Thyroid gland (tissue), 4 donors: ENCODE data around the gene SHISAL1. TPM values are rescaled to one million over a fixed set of nuclear protein-coding genes. Genes with fewer than 3 reads are reported as not detected.

Experiments used
- DNase-seq, 2 donors: peaks; one replicate each; pipeline ENCODE4 v3.0.0-alpha.2; 2019
- H3K27ac ChIP-seq, 3 donors: fragments of 200-600 bp; sonication (generic); 1 replicate in 2 of 3; 2 replicates in 1 of 3; pipeline ENCODE4 v1.5.1; 2016 to 2019; ENCODE audit warnings: mild to moderate bottlenecking in 1 of 3, moderate library complexity in 1 of 3
- H3K27me3 ChIP-seq: fragments of 200-600 bp; sonication (generic); one replicate; pipeline ENCODE4 v1.5.1; 2019
- H3K36me3 ChIP-seq, 2 donors: fragments of 200-600 bp; sonication (generic); one replicate each; pipeline ENCODE4 v1.5.1; 2016 to 2019
- H3K4me1 ChIP-seq, 2 donors: fragments of 200-600 bp; sonication (generic); one replicate each; pipeline ENCODE4 v1.5.1; 2017 to 2019
- H3K4me3 ChIP-seq, 3 donors: fragments of 200-600 bp; sonication (generic); replicated peaks in 1 of 3; 1 replicate in 2 of 3; 2 replicates in 1 of 3; pipeline ENCODE4 v1.5.1; 2016; ENCODE audit warnings: mild to moderate bottlenecking in 1 of 3
- H3K9me3 ChIP-seq: fragments of 200-600 bp; sonication (generic); one replicate; pipeline ENCODE4 v1.5.1; 2017
- POLR2A ChIP-seq, 2 donors: fragments of 450-650 bp; IDR thresholded peaks; one replicate each; pipeline ENCODE4 v1.6.1; 2017; ENCODE audit warnings: antibody characterized with exemption in 2 of 2, mild to moderate bottlenecking in 2 of 2, moderate library complexity in 1 of 2
- WGBS, 2 donors: methylation state at CpG; one replicate each; pipeline ENCODE4 v1.1.5; 2017; 5-methylcytosine and 5-hydroxymethylcytosine counted together
- intact Hi-C: fragments of 100-400 bp; cut with DNase I; formaldehyde crosslinking; loops from one replicate; pipeline ENCODE4 v1.15.1; 2023
- total RNA-seq, 4 donors: library from RNA; depleted of rRNA; stranded (reverse); fragments of >200 nt; gene quantifications; one replicate each; pipeline ENCODE4 v1.2.3, GENCODE V29; 2016
- TF ChIP-seq, protein P1 (sequence below), 6 experiments: fragments of 200-600 bp in 3 of 6; fragments of 450-650 bp in 3 of 6; sonication (generic) in 3 of 6; IDR thresholded peaks; one replicate each; pipeline ENCODE4 v1.5.1; 2016 to 2019; ENCODE audit warnings: antibody characterized with exemption in 6 of 6, mild to moderate bottlenecking in 2 of 6, inconsistent platforms in 1 of 6, moderate library complexity in 1 of 6

SHISAL1 gene
- total RNA-seq, 4 donors from 2014 or later = 0.22 to 1.9 (median 1.0) TPM

DNA sequence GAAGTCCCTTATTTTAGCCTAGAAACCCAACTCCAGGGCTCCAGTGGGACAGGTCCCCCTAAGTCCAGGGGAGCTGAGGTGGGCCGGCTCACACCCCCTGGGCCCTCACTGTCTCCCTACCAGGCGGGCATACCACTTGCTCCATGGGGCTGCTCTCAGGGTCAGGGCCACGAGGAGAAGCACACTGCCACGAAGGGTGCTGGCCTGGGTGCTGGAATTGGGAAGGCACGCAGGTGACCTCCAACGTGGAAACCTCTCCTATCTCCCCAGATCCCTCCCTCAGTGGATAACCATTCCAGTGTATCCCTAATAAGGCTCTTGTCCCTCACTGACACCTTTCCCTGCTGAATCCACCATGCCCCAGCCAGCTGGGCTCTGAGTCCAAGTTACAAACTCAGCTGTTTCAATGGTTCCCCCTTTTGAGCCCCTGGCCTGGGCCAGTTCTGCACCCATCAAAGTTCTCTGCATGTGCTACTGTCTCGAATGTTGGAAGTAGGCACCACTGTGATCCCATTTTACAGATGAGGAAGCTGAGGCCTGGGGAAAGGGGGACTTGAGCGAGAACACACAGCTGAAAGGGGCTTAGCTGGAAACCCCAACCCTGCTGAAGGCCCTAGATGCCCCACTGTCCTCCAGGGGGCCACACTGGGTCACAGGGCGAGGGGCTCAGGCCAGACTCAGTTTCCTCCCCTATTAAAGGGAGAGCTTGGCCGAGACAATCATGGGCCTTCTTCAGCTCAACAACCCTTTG, 1.5 kb downstream of the SHISAL1 start:
- Histone ChIP-seq H3K27me3 (no peaks in the 10 kb centered on the region), H3K4me1 (no peaks in the 10 kb centered on the region), H3K4me3 (no peak overlapping the region), H3K36me3 (no peaks in the 10 kb centered on the region), H3K9me3 (no peaks in the 10 kb centered on the region), H3K27ac (no peak overlapping the region)
- no peak for TF ChIP-seq POLR2A (IDR thresholded peaks at IDR 0.05)
- TF ChIP-seq, protein P1, sequence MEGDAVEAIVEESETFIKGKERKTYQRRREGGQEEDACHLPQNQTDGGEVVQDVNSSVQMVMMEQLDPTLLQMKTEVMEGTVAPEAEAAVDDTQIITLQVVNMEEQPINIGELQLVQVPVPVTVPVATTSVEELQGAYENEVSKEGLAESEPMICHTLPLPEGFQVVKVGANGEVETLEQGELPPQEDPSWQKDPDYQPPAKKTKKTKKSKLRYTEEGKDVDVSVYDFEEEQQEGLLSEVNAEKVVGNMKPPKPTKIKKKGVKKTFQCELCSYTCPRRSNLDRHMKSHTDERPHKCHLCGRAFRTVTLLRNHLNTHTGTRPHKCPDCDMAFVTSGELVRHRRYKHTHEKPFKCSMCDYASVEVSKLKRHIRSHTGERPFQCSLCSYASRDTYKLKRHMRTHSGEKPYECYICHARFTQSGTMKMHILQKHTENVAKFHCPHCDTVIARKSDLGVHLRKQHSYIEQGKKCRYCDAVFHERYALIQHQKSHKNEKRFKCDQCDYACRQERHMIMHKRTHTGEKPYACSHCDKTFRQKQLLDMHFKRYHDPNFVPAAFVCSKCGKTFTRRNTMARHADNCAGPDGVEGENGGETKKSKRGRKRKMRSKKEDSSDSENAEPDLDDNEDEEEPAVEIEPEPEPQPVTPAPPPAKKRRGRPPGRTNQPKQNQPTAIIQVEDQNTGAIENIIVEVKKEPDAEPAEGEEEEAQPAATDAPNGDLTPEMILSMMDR (IDR thresholded peaks at IDR 0.05) = no peak
- intact Hi-C loops = no loop called here
- no peak for DNase-seq
- 88 to 91% methylated on average over 7 to 8 of the region's 10 CpGs for WGBS, 2 donors

DNA sequence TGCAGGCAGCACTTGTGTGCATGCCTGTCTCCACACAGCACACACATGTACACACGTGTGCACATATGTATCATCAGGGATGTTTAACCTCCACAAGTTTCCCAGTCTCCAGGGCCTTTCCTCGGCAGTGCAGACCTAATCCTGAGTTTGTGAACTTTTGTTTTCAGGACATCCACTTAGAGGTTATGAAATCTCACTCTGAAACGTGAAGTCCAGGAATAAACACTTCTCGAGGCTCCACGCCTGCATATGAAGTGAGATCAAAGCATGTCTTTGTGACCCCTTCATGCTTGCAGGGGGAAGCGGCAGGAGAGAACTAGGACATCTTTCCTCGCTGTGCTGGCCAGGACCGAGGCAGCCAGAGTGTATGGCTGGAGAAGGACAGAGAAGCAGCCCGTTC, 3.1 kb downstream of the SHISAL1 start:
- Histone ChIP-seq H3K4me3 (no peak overlapping the region), H3K27ac (no peak overlapping the region), H3K36me3 (no peaks in the 10 kb centered on the region), H3K9me3 (no peaks in the 10 kb centered on the region), H3K4me1 (no peaks in the 10 kb centered on the region), H3K27me3 (no peaks in the 10 kb centered on the region)
- 80 to 85% methylated on average over 8 to 9 of the region's 9 CpGs for WGBS, 2 donors
- intact Hi-C loops = no loop called here
- DNase-seq = no peak
- no peak for TF ChIP-seq POLR2A (IDR thresholded peaks at IDR 0.05)
- TF ChIP-seq, protein P1 (IDR thresholded peaks at IDR 0.05) = no peak

DNA sequence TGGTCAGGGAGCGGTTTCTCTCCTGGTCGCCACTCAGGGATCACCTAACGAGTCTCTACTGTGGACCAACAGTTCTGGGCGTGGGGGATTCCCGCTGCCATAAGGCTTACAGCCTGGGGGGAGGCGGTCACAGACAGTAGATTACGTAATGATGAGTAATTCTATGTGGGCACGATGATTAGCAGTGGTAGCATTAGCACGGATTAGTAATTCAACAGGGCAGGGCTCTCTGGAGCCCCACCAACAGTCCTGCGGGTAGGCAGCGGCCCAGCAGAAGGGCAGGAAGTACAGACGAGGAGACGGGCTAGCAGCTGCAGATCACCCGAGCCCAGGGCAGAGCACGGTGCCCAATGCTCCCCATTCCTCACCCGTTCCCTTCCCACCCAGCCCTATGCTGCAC, 3.6 kb downstream of the SHISAL1 start:
- Histone ChIP-seq H3K9me3 (no peaks in the 10 kb centered on the region), H3K4me1 (no peaks in the 10 kb centered on the region), H3K27me3 (no peaks in the 10 kb centered on the region), H3K4me3 (no peak overlapping the region), H3K36me3 (no peaks in the 10 kb centered on the region), H3K27ac (no peak overlapping the region)
- DNase-seq = no peak
- TF ChIP-seq POLR2A (IDR thresholded peaks at IDR 0.05) = no peak
- TF ChIP-seq, protein P1 (IDR thresholded peaks at IDR 0.05) = no peak
- intact Hi-C loops = no loop called here
- WGBS, 2 donors = 80 to 82% methylated on average over 9 to 13 of the region's 16 CpGs

DNA sequence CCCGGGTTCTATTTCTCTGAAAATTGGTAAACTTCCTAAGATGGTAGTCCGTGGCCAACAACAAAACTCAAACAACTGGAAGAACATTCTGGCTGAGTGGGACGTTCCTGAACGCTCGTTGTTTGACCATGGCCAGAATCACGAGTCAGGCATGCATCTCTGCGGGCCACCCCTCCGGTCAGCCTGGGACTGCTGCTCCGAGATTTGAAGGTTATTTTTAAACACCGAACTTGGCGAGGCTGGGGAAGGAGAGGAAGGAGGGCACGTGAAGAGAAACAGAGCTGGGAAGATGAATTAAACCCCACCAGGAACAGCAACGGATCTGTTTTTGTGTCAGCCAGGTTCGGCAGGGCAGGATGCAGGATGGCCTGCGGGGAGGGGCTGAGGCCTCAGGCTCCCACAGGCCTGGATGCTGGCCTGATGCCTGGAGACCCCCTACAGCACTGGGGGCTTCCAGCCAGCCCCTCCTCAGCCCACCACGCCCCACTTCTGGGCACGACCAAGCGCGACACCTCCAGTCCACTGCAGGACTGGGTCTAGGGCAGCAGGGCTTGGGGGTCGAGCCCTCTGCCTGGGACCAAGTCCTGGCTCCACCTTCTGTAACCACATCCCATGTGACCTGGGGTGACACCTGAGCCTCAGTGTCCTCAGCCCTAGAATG, 5.1 kb downstream of the SHISAL1 start:
- TF ChIP-seq, protein P1 (IDR thresholded peaks at IDR 0.05) = no peak
- no peak for TF ChIP-seq POLR2A (IDR thresholded peaks at IDR 0.05)
- WGBS, 2 donors = 41 to 70% methylated on average over 15 of the region's 20 CpGs

DNA sequence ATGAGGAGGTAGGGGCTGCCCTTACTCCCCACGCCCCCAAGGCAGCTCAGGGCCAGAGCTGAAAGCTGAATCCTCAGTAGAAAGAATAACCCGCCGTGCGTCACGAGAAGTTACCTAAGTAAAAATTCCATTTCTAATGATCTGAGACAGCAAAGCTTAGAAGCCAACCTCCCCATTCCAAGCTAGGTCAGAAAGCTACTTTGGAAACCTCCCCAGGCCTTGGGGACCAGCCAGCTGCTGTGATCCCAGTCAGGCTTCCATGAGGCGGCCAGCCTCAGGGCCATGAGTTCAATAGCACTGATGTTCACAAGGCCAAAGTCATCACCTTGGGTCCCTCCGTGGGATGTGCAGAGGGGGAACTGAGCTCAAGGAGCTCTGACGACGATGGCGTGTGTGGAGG, 6.9 kb downstream of the SHISAL1 start:
- H3K27me3 ChIP-seq = no peaks in the 10 kb centered on the region
- intact Hi-C loops = no loop called here
- no peak overlapping the region for H3K4me3 ChIP-seq
- H3K36me3 ChIP-seq = no peaks in the 10 kb centered on the region
- DNase-seq = no peak
- no peak for TF ChIP-seq POLR2A (IDR thresholded peaks at IDR 0.05)
- TF ChIP-seq, protein P1 (IDR thresholded peaks at IDR 0.05) = no peak
- no peak overlapping the region for H3K27ac ChIP-seq
- WGBS, 2 donors = 68 to 88% methylated on average over 10 of the region's 10 CpGs
- no peaks in the 10 kb centered on the region for H3K4me1 ChIP-seq
- H3K9me3 ChIP-seq = no peaks in the 10 kb centered on the region

More for the DNA sequence above, 5.1 kb downstream of the SHISAL1 start:
- no peak for DNase-seq
- no peaks in the 10 kb centered on the region for H3K36me3 ChIP-seq
- no peaks in the 10 kb centered on the region for H3K9me3 ChIP-seq
- H3K27ac ChIP-seq = no peak overlapping the region
- H3K4me1 ChIP-seq = no peaks in the 10 kb centered on the region
- H3K27me3 ChIP-seq = no peaks in the 10 kb centered on the region
- intact Hi-C loops = no loop called here
- H3K4me3 ChIP-seq = no peak overlapping the region
